GM10248 (cell line): ENCODE measurements around the gene EIF1B.
"Not testable (repeated sequence)": the region's sequence is repeated elsewhere in the genome, so short reads cannot be mapped to it uniquely, and the experiment has no call there.

ENCODE experiments used
- CTCF ChIA-PET: fragments of 300-600 bp; sonication (Branson Sonifier 250); formaldehyde crosslinking; extraction: SDS; loops from one replicate; lab custom pipeline; 2021; ENCODE audit warnings: antibody characterized with exemption; lab: Yijun Ruan, JAX
- POLR2A ChIA-PET: fragments of 350-650 bp; sonication (Branson Sonifier 250); formaldehyde crosslinking; extraction: SDS; loops from one replicate; lab custom pipeline; 2020; ENCODE audit warnings: antibody characterized with exemption; lab: Yijun Ruan, JAX
- DNase-seq: peaks from one replicate; pipeline ENCODE4 v3.0.0; 2012; ENCODE audit errors: extremely low spot score
- CTCF ChIP-seq: IDR thresholded peaks from 2 replicates; pipeline ENCODE4 v1.5.1; 2012; ENCODE audit warnings: mild to moderate bottlenecking, low read depth; ENCODE audit errors: extremely low read depth, missing control alignments, control extremely low read depth

The EIF1B gene

GRCh38 chr3:40278791-40279190 lies 30.7 kb upstream of the EIF1B start:
- CTCF ChIA-PET: interaction anchor here (0.8 to 1.5 kb wide), 3 partner anchors 11 to 15 kb away, joined by 3 to 4 read pairs (median 4); no protein-coding TSS in a partner anchor
- no peak for DNase-seq
- no peak for TF ChIP-seq CTCF
- POLR2A ChIA-PET: no interaction called here

- POLR2A ChIA-PET: no interaction called here
- TF ChIP-seq CTCF: no peak
- CTCF ChIA-PET: interaction anchor here (2.1 kb wide), 1 partner anchor 27 kb away, joined by 4 read pairs; no protein-coding TSS in a partner anchor
- DNase-seq: no peak
Observed at GRCh38 chr3:40281995-40282394, 27.5 kb upstream of the EIF1B start.

GRCh38 chr3:40283057-40283456 lies 26.4 kb upstream of the EIF1B start:
- POLR2A ChIA-PET, DNase-seq: not testable (repeated sequence)
- CTCF ChIA-PET: interaction anchor here (0.8 kb wide), 1 partner anchor 14 kb away, joined by 4 read pairs; no protein-coding TSS in a partner anchor

GRCh38 chr3:40287248-40287647 lies 22.3 kb upstream of the EIF1B start:
- ChIA-PET CTCF (no interaction called here), POLR2A (no interaction called here)
- TF ChIP-seq CTCF: no peak
- no peak for DNase-seq

- POLR2A ChIA-PET: no interaction called here
- DNase-seq: no peak
- CTCF ChIA-PET: interaction anchor here (0.9 to 1.4 kb wide), 3 partner anchors 12 to 27 kb away, joined by 3 to 4 read pairs (median 4); no protein-coding TSS in a partner anchor
- TF ChIP-seq CTCF: no peak
Observed at GRCh38 chr3:40290396-40290795, 19.1 kb upstream of the EIF1B start.

GRCh38 chr3:40291471-40291870 lies 18.0 kb upstream of the EIF1B start:
- POLR2A ChIA-PET: no interaction called here

More at GRCh38 chr3:40291471-40291870, 18.0 kb upstream of the EIF1B start:
- no peak for DNase-seq
- no peak for TF ChIP-seq CTCF
- CTCF ChIA-PET: interaction anchor here (0.9 to 1.7 kb wide), 5 partner anchors 13 to 105 kb away, joined by 3 to 10 read pairs (median 4); partner anchors contain the start of gene EIF1B
